K562 treated with DMSO at 1 percent for 24 hours (cell line): ENCODE measurements around the gene HSD17B14. TPM values are rescaled to one million over a fixed set of nuclear protein-coding genes. Genes with fewer than 3 reads are reported as not detected.

Source experiments
- total RNA-seq: library from RNA; unstranded; fragments of 300-600 nt; gene quantifications from 2 replicates; pipeline ENCODE4 v1.2.3, GENCODE V29; 2022; ENCODE audit warnings: low read depth; ENCODE audit not compliant: insufficient read depth

The HSD17B14 gene
- total RNA-seq, result 1.1 TPM in 1 of 2 replicates, not detected in the other

GRCh38 chr19:48836089-48837017 is at the start of gene HSD17B14:
Gene HSD17B14, minus strand, starts transcription at chr19:48836491. Its CDS starts 80 bp downstream, at chr19:48836411.

GRCh38 chr19:48872182-48872883 is 36.0 kb upstream of the HSD17B14 start, which contains the start of gene PPP1R15A:
Gene PPP1R15A, plus strand, starts transcription at chr19:48872421. Its CDS starts 813 bp downstream, at chr19:48873234.

GRCh38 chr19:48868114-48868886 is 32.0 kb upstream of the HSD17B14 start, which contains the start of gene PLEKHA4:
Gene PLEKHA4, minus strand, starts transcription at chr19:48868617. Its CDS starts 997 bp downstream, at chr19:48867620.

Other genes with a start within 250 kb of the HSD17B14 start
- gene SPACA4, start 229.7 kb downstream of the HSD17B14 start, total RNA-seq, result not detected in 2 replicates
- 0.41 TPM in 1 of 2 replicates, not detected in the other for gene FAM83E, start 221.4 kb downstream of the HSD17B14 start, total RNA-seq
- gene RPL18, start 217.3 kb downstream of the HSD17B14 start, total RNA-seq, result 5,284 and 5,688 TPM in 2 replicates
- gene SPHK2, start 217.0 kb downstream of the HSD17B14 start, total RNA-seq, result 14.6 and 15.0 TPM in 2 replicates
- 17.2 and 17.8 TPM in 2 replicates for gene DBP, start 199.1 kb downstream of the HSD17B14 start, total RNA-seq
- gene CA11, start 190.3 kb downstream of the HSD17B14 start, total RNA-seq, result 10.8 and 16.2 TPM in 2 replicates
- gene NTN5, start 163.5 kb downstream of the HSD17B14 start, total RNA-seq, result 0.58 and 1.2 TPM in 2 replicates
- gene FUT2, start 140.5 kb downstream of the HSD17B14 start, total RNA-seq, result 0.30 and 1.4 TPM in 2 replicates
- gene MAMSTR, start 116.8 kb downstream of the HSD17B14 start, total RNA-seq, result 0.47 and 1.1 TPM in 2 replicates
- gene RASIP1, start 95.9 kb downstream of the HSD17B14 start, total RNA-seq, result 10.2 and 11.7 TPM in 2 replicates
- 0.65 TPM in 1 of 2 replicates, not detected in the other for gene IZUMO1, start 89.6 kb downstream of the HSD17B14 start, total RNA-seq
- gene FUT1, start 83.8 kb downstream of the HSD17B14 start, total RNA-seq, result 8.7 and 9.8 TPM in 2 replicates
- 0.72 TPM in 1 of 2 replicates, not detected in the other for gene FGF21, start 81.0 kb downstream of the HSD17B14 start, total RNA-seq
- 77.3 and 83.0 TPM in 2 replicates for gene BCAT2, start 25.5 kb downstream of the HSD17B14 start, total RNA-seq
- 49.1 and 54.5 TPM in 2 replicates for gene PLEKHA4, start 32.1 kb upstream of the HSD17B14 start, total RNA-seq
- gene PPP1R15A, start 35.9 kb upstream of the HSD17B14 start, total RNA-seq, result 88.6 and 88.9 TPM in 2 replicates
- gene TULP2, start 62.3 kb upstream of the HSD17B14 start, total RNA-seq, result 0.88 and 3.5 TPM in 2 replicates
- gene NUCB1, start 63.8 kb upstream of the HSD17B14 start, total RNA-seq, result 445 and 480 TPM in 2 replicates
- gene DHDH, start 97.2 kb upstream of the HSD17B14 start, total RNA-seq, result 4.8 and 5.0 TPM in 2 replicates
- 136 and 153 TPM in 2 replicates for gene BAX, start 118.4 kb upstream of the HSD17B14 start, total RNA-seq
- 7,562 and 7,983 TPM in 2 replicates for gene FTL, start 128.8 kb upstream of the HSD17B14 start, total RNA-seq
- 26.8 and 34.3 TPM in 2 replicates for gene GYS1, start 156.8 kb upstream of the HSD17B14 start, total RNA-seq
- 295 and 316 TPM in 2 replicates for gene RUVBL2, start 157.4 kb upstream of the HSD17B14 start, total RNA-seq
- not detected in 2 replicates for gene LHB, start 180.6 kb upstream of the HSD17B14 start, total RNA-seq
- not detected in 2 replicates for gene CGB3, start 187.8 kb upstream of the HSD17B14 start, total RNA-seq
- 4.8 and 8.7 TPM in 2 replicates for gene CGB2, start 195.4 kb upstream of the HSD17B14 start, total RNA-seq
- not detected in 2 replicates for gene CGB1, start 200.4 kb upstream of the HSD17B14 start, total RNA-seq
- not detected in 2 replicates for gene CGB5, start 207.4 kb upstream of the HSD17B14 start, total RNA-seq
- not detected in 2 replicates for gene CGB8, start 212.6 kb upstream of the HSD17B14 start, total RNA-seq
- gene CGB7, start 221.3 kb upstream of the HSD17B14 start, total RNA-seq, result not detected in 2 replicates
- not detected in 2 replicates for gene NTF4, start 228.3 kb upstream of the HSD17B14 start, total RNA-seq
- not detected in 2 replicates for gene KCNA7, start 236.2 kb upstream of the HSD17B14 start, total RNA-seq
- 219 and 229 TPM in 2 replicates for gene SNRNP70, start 249.0 kb upstream of the HSD17B14 start, total RNA-seq